ENCODE results near the gene GID4.
"Not testable (repeated sequence)": the region's sequence is repeated elsewhere in the genome, so short reads cannot be mapped to it uniquely, and the experiment has no call there.

Gene GID4

DNA sequence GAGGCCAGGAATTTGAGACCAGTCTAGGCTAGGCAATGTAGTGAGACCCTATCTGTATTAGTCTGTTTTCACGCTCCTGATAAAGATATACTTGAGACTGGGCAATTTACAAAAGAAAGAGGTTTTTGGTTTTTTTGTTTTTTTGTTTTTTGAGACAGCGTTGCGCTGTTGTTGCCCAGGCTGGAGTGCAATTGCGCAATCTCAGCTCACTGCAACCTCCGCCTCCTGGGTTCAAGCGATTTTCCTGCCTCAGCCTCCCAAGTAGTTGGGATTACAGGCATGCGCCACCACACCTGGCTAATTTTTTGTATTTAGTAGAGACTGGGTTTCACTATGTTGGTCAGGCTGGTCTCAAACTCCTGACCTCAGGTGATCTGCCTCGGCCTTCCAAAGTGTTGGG is 43.3 kb upstream of the GID4 start:
- H3K27me3 ChIP-seq (replicated peaks in 2 of 5; ENCODE audit: control insufficient read depth in 4 of 5, insufficient read depth in 5 of 5, low read length in 4 of 5); H3K27ac ChIP-seq (ENCODE audit: insufficient read depth in 1 of 2, low read depth in 1 of 2, low read length in 2 of 2, poor library complexity in 1 of 2, severe bottlenecking in 2 of 2); H3K4me1 ChIP-seq (ENCODE audit: control extremely low read depth in 1 of 4, control insufficient read depth in 4 of 4, insufficient read depth in 4 of 4, low read length in 3 of 4); DNase-seq; H3K9me3 ChIP-seq (ENCODE audit: control extremely low read depth in 1 of 5, control insufficient read depth in 4 of 5, insufficient read depth in 2 of 5, low read depth in 1 of 5, low read length in 4 of 5); H3K4me3 ChIP-seq (ENCODE audit: control insufficient read depth in 1 of 7, extremely low read depth in 1 of 7, insufficient read depth in 4 of 7, low read depth in 2 of 7, low read length in 6 of 7); H3K36me3 ChIP-seq (ENCODE audit: control insufficient read depth in 4 of 4, insufficient read depth in 4 of 4, low read length in 3 of 4); POLR2A ChIA-PET: not testable (repeated sequence)
- 93% methylated on average over 5 of the region's 8 CpGs for WGBS (ENCODE audit: insufficient coverage)
- CTCF ChIA-PET, result interaction anchor here (0.8 to 1.3 kb wide), 3 partner anchors 8 to 38 kb away, joined by 3 to 6 read pairs (median 3); no protein-coding TSS in a partner anchor

DNA sequence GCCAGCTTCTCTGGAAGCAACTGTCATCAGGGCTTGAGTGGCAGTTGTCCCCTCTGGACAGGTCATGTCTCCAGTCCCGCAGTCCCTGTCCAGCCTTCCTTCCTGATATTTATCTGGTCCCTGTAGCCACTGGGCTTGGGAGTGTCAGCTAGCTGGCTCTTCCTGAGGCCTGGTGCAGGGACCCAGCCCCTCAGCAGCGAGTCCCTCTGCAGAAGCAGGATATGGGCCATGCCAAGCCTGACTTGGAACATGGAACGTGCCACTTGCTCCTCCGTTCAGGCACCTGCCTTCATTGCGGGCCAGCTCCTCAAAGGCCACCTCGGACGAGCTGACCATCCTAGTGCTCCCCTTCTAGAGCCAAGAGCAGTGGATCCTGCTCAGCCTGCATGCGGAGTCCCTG is 40.3 kb upstream of the GID4 start:
- Histone ChIP-seq H3K4me1 (ENCODE audit: control extremely low read depth in 1 of 4, control insufficient read depth in 4 of 4, insufficient read depth in 4 of 4, low read length in 3 of 4) (no peaks in the 10 kb centered on the region), H3K4me3 (ENCODE audit: control insufficient read depth in 1 of 7, extremely low read depth in 1 of 7, insufficient read depth in 4 of 7, low read depth in 2 of 7, low read length in 6 of 7) (no peak overlapping the region), H3K36me3 (ENCODE audit: control insufficient read depth in 4 of 4, insufficient read depth in 4 of 4, low read length in 3 of 4) (no peaks in the 10 kb centered on the region), H3K9me3 (ENCODE audit: control extremely low read depth in 1 of 5, control insufficient read depth in 4 of 5, insufficient read depth in 2 of 5, low read depth in 1 of 5, low read length in 4 of 5) (no peaks in the 10 kb centered on the region), H3K27me3 (replicated peaks in 2 of 5; ENCODE audit: control insufficient read depth in 4 of 5, insufficient read depth in 5 of 5, low read length in 4 of 5) (no peaks in the 10 kb centered on the region), H3K27ac (ENCODE audit: insufficient read depth in 1 of 2, low read depth in 1 of 2, low read length in 2 of 2, poor library complexity in 1 of 2, severe bottlenecking in 2 of 2) (no peak overlapping the region)
- POLR2A ChIA-PET, result no interaction called here
- CTCF ChIA-PET, result interaction anchor here (1.4 kb wide), 1 partner anchor 35 kb away, joined by 3 read pairs; no protein-coding TSS in a partner anchor
- DNase-seq, result no peak
- 98% methylated on average over 8 of the region's 8 CpGs for WGBS (ENCODE audit: insufficient coverage)

GRCh38 chr17:17999364-18000029 is 39.7 kb upstream of the GID4 start:
- Histone ChIP-seq H3K27me3 (replicated peaks in 2 of 5; ENCODE audit: control insufficient read depth in 4 of 5, insufficient read depth in 5 of 5, low read length in 4 of 5) (no peaks in the 10 kb centered on the region), H3K36me3 (ENCODE audit: control insufficient read depth in 4 of 4, insufficient read depth in 4 of 4, low read length in 3 of 4) (peaks cover 0 to 4% (median 0%) of the 10 kb centered on the region in 4 experiments), H3K27ac (ENCODE audit: insufficient read depth in 1 of 2, low read depth in 1 of 2, low read length in 2 of 2, poor library complexity in 1 of 2, severe bottlenecking in 2 of 2) (no peak overlapping the region), H3K9me3 (ENCODE audit: control extremely low read depth in 1 of 5, control insufficient read depth in 4 of 5, insufficient read depth in 2 of 5, low read depth in 1 of 5, low read length in 4 of 5) (no peaks in the 10 kb centered on the region), H3K4me3 (ENCODE audit: control insufficient read depth in 1 of 7, extremely low read depth in 1 of 7, insufficient read depth in 4 of 7, low read depth in 2 of 7, low read length in 6 of 7) (no peak overlapping the region), H3K4me1 (ENCODE audit: control extremely low read depth in 1 of 4, control insufficient read depth in 4 of 4, insufficient read depth in 4 of 4, low read length in 3 of 4) (no peaks in the 10 kb centered on the region)
- CTCF ChIA-PET, result interaction anchor here (1.4 kb wide), 1 partner anchor 34 kb away, joined by 3 read pairs; no protein-coding TSS in a partner anchor
- WGBS (ENCODE audit: insufficient coverage), result 96% methylated on average over 4 of the region's 9 CpGs
- DNase-seq, result peak in 2 of 3 donors; percentile 11 to 17
- POLR2A ChIA-PET, result no interaction called here

DNA sequence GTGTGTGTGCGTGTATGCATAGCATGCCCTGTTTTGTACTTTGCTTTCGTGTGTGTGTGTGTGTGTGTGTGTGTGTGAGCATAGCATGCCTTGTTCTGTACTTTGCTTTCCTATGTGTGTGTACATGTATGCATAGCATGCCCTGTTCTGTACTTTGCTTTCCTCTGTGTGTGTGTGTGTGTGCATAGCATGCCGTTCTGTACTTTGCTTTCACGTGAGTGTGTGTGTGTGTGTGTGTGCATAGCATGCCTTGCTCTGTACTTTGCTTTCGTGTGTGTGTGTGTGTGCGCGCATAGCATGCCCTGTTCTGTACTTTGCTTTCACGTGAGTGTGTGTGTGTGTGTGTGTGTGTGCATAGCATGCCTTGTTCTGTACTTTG is 39.2 kb upstream of the GID4 start:
- ChIA-PET POLR2A (no interaction called here), CTCF (interaction anchor here (0.9 to 1.7 kb wide), 2 partner anchors 15 to 68 kb away, joined by 3 to 6 read pairs; no protein-coding TSS in a partner anchor)
- Histone ChIP-seq H3K4me1 (ENCODE audit: control extremely low read depth in 1 of 4, control insufficient read depth in 4 of 4, insufficient read depth in 4 of 4, low read length in 3 of 4) (no peaks in the 10 kb centered on the region), H3K27me3 (replicated peaks in 2 of 5; ENCODE audit: control insufficient read depth in 4 of 5, insufficient read depth in 5 of 5, low read length in 4 of 5) (no peaks in the 10 kb centered on the region), H3K9me3 (ENCODE audit: control extremely low read depth in 1 of 5, control insufficient read depth in 4 of 5, insufficient read depth in 2 of 5, low read depth in 1 of 5, low read length in 4 of 5) (no peaks in the 10 kb centered on the region), H3K27ac (ENCODE audit: insufficient read depth in 1 of 2, low read depth in 1 of 2, low read length in 2 of 2, poor library complexity in 1 of 2, severe bottlenecking in 2 of 2) (no peak overlapping the region), H3K4me3 (ENCODE audit: control insufficient read depth in 1 of 7, extremely low read depth in 1 of 7, insufficient read depth in 4 of 7, low read depth in 2 of 7, low read length in 6 of 7) (no peak overlapping the region), H3K36me3 (ENCODE audit: control insufficient read depth in 4 of 4, insufficient read depth in 4 of 4, low read length in 3 of 4) (peaks cover 0 to 4% (median under 1%) of the 10 kb centered on the region in 4 experiments)
- no peak for DNase-seq
- 90% methylated on average over 2 of the region's 8 CpGs for WGBS (ENCODE audit: insufficient coverage)

GRCh38 chr17:18002171-18002570 is 37.0 kb upstream of the GID4 start:
- no peak overlapping the region for H3K4me3 ChIP-seq (ENCODE audit: control insufficient read depth in 1 of 7, extremely low read depth in 1 of 7, insufficient read depth in 4 of 7, low read depth in 2 of 7, low read length in 6 of 7)
- peaks cover 0 to 18% (median 9%) of the 10 kb centered on the region in 4 experiments for H3K36me3 ChIP-seq (ENCODE audit: control insufficient read depth in 4 of 4, insufficient read depth in 4 of 4, low read length in 3 of 4)
- no peak for DNase-seq
- H3K9me3 ChIP-seq (ENCODE audit: control extremely low read depth in 1 of 5, control insufficient read depth in 4 of 5, insufficient read depth in 2 of 5, low read depth in 1 of 5, low read length in 4 of 5), result no peaks in the 10 kb centered on the region
- WGBS (ENCODE audit: insufficient coverage), result no CpG with 5 or more reads among the region's 2 CpGs
- CTCF ChIA-PET, result interaction anchor here (0.9 to 2.8 kb wide), 2 partner anchors 9 to 26 kb away, joined by 3 to 8 read pairs; no protein-coding TSS in a partner anchor
- no peaks in the 10 kb centered on the region for H3K27me3 ChIP-seq (replicated peaks in 2 of 5; ENCODE audit: control insufficient read depth in 4 of 5, insufficient read depth in 5 of 5, low read length in 4 of 5)
- POLR2A ChIA-PET, result no interaction called here
- no peak overlapping the region for H3K27ac ChIP-seq (ENCODE audit: insufficient read depth in 1 of 2, low read depth in 1 of 2, low read length in 2 of 2, poor library complexity in 1 of 2, severe bottlenecking in 2 of 2)
- no peaks in the 10 kb centered on the region for H3K4me1 ChIP-seq (ENCODE audit: control extremely low read depth in 1 of 4, control insufficient read depth in 4 of 4, insufficient read depth in 4 of 4, low read length in 3 of 4)

GRCh38 chr17:18004345-18004744 is 34.9 kb upstream of the GID4 start:
- no peaks in the 10 kb centered on the region for H3K27me3 ChIP-seq (replicated peaks in 2 of 5; ENCODE audit: control insufficient read depth in 4 of 5, insufficient read depth in 5 of 5, low read length in 4 of 5)

DNA sequence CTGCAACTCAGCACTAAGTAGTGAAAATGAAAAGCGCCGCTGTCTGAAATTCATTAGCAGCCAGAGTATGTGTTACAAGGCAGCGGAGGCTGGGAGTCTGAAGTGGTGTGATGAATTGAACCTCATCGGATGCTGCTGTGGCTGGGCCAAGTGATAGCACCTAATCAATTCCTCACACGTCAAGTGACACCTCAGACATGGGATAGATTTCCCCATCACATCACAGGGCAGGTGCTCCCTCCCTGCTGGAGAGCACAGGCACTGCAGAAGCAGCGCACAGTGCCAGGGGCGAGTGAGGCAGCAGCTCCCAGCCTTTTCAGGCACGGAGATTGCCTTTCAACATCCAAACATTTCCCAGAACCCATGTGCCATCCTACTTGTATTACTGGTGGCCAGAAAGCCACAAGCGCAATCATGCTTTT is 34.3 kb upstream of the GID4 start:
- no peak overlapping the region for H3K4me3 ChIP-seq (ENCODE audit: control insufficient read depth in 1 of 7, extremely low read depth in 1 of 7, insufficient read depth in 4 of 7, low read depth in 2 of 7, low read length in 6 of 7)
- peaks cover 0 to 29% (median 19%) of the 10 kb centered on the region in 4 experiments for H3K36me3 ChIP-seq (ENCODE audit: control insufficient read depth in 4 of 4, insufficient read depth in 4 of 4, low read length in 3 of 4)
- H3K9me3 ChIP-seq (ENCODE audit: control extremely low read depth in 1 of 5, control insufficient read depth in 4 of 5, insufficient read depth in 2 of 5, low read depth in 1 of 5, low read length in 4 of 5), result no peaks in the 10 kb centered on the region
- POLR2A ChIA-PET, result no interaction called here
- CTCF ChIA-PET, result interaction anchor here (1.0 to 1.3 kb wide), 2 partner anchors 9 to 11 kb away, joined by 3 to 4 read pairs; no protein-coding TSS in a partner anchor
- H3K27ac ChIP-seq (ENCODE audit: insufficient read depth in 1 of 2, low read depth in 1 of 2, low read length in 2 of 2, poor library complexity in 1 of 2, severe bottlenecking in 2 of 2), result no peak overlapping the region
- no peaks in the 10 kb centered on the region for H3K27me3 ChIP-seq (replicated peaks in 2 of 5; ENCODE audit: control insufficient read depth in 4 of 5, insufficient read depth in 5 of 5, low read length in 4 of 5)
- DNase-seq, result no peak
- H3K4me1 ChIP-seq (ENCODE audit: control extremely low read depth in 1 of 4, control insufficient read depth in 4 of 4, insufficient read depth in 4 of 4, low read length in 3 of 4), result no peaks in the 10 kb centered on the region
- WGBS (ENCODE audit: insufficient coverage), result 97% methylated on average over 5 of the region's 9 CpGs

More at GRCh38 chr17:18004345-18004744, 34.9 kb upstream of the GID4 start:
- 94% methylated on average over 5 of the region's 9 CpGs for WGBS (ENCODE audit: insufficient coverage)
- H3K36me3 ChIP-seq (ENCODE audit: control insufficient read depth in 4 of 4, insufficient read depth in 4 of 4, low read length in 3 of 4), result peaks cover 0 to 23% (median 16%) of the 10 kb centered on the region in 4 experiments
- no peak overlapping the region for H3K4me3 ChIP-seq (ENCODE audit: control insufficient read depth in 1 of 7, extremely low read depth in 1 of 7, insufficient read depth in 4 of 7, low read depth in 2 of 7, low read length in 6 of 7)
- no peak for DNase-seq
- no peak overlapping the region for H3K27ac ChIP-seq (ENCODE audit: insufficient read depth in 1 of 2, low read depth in 1 of 2, low read length in 2 of 2, poor library complexity in 1 of 2, severe bottlenecking in 2 of 2)
- no peaks in the 10 kb centered on the region for H3K9me3 ChIP-seq (ENCODE audit: control extremely low read depth in 1 of 5, control insufficient read depth in 4 of 5, insufficient read depth in 2 of 5, low read depth in 1 of 5, low read length in 4 of 5)
- POLR2A ChIA-PET, result no interaction called here
- no peaks in the 10 kb centered on the region for H3K4me1 ChIP-seq (ENCODE audit: control extremely low read depth in 1 of 4, control insufficient read depth in 4 of 4, insufficient read depth in 4 of 4, low read length in 3 of 4)
- CTCF ChIA-PET, result interaction anchor here (1.0 to 1.3 kb wide), 2 partner anchors 9 to 10 kb away, joined by 3 to 4 read pairs; no protein-coding TSS in a partner anchor
